Type B pancreatic cell (in vitro differentiated cells): ENCODE measurements around the gene HYKK. TPM values are rescaled to one million over a fixed set of nuclear protein-coding genes. Genes with fewer than 3 reads are reported as not detected.

Source experiments
- DNase-seq: peaks from one replicate; pipeline ENCODE4 v3.0.0; 2021; ENCODE audit warnings: mixed read lengths; ENCODE audit not compliant: unreplicated experiment; ENCODE audit errors: extremely low spot score
- H3K27ac Mint-ChIP-seq: 2 replicates; pipeline ENCODE4 v1.8.0; 2021; ENCODE audit warnings: mild to moderate bottlenecking, mixed read lengths
- H3K27me3 Mint-ChIP-seq: 2 replicates; pipeline ENCODE4 v1.8.0; 2021; ENCODE audit warnings: mixed read lengths
- H3K36me3 Mint-ChIP-seq: 2 replicates; pipeline ENCODE4 v1.8.0; 2021; ENCODE audit warnings: mixed read lengths
- H3K4me1 Mint-ChIP-seq: one replicate; pipeline ENCODE4 v1.8.0; 2021; ENCODE audit warnings: mixed read lengths; ENCODE audit not compliant: unreplicated experiment
- H3K4me3 Mint-ChIP-seq: 2 replicates; pipeline ENCODE4 v1.8.0; 2021; ENCODE audit warnings: mild to moderate bottlenecking, mixed read lengths
- H3K9me3 Mint-ChIP-seq: 2 replicates; pipeline ENCODE4 v1.8.0; 2021; ENCODE audit warnings: mixed read lengths
- CTCF ChIP-seq: fragments of 200-600 bp; sonication (generic); conservative IDR thresholded peaks from 2 replicates; pipeline ENCODE4 v1.5.0; 2021; ENCODE audit warnings: antibody characterized with exemption, mild to moderate bottlenecking
- total RNA-seq: library from RNA; stranded (reverse); gene quantifications from 2 replicates; pipeline ENCODE4 v1.2.1, GENCODE V29; 2021; ENCODE audit warnings: low replicate concordance

The HYKK gene
- total RNA-seq, 1 donor from 2014 or later: 6.8 TPM

GRCh38 chr15:78479650-78480049, 27.7 kb upstream of the HYKK start:
- no peak overlapping the region for H3K27ac Mint-ChIP-seq
- H3K36me3 Mint-ChIP-seq: peaks cover 15% of the 10 kb centered on the region
- H3K4me1 Mint-ChIP-seq: peaks cover 4% of the 10 kb centered on the region
- TF ChIP-seq CTCF: no peak
- H3K9me3 Mint-ChIP-seq: no peaks in the 10 kb centered on the region
- no peak overlapping the region for H3K4me3 Mint-ChIP-seq
- DNase-seq: no peak
- no peaks in the 10 kb centered on the region for H3K27me3 Mint-ChIP-seq

DNA sequence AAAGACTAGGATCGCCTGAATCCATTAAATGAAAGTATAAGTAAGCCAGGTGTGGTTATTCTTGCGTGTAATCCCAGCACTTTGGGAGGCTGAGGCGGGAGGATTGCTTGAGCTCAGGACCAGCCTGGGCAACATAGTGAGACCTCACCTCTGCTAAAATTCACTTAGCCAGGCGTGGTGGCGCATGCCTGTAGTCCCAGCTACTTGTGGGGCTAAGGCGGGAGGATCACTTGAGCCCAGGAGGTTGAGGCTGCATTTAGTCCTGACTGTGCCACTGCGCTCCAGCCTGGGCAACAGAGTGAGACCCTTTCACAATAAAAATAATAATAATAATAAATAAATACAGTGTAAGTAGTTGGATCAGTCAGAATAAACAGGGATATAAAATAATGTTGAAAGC, 25.5 kb upstream of the HYKK start:
- no peak for TF ChIP-seq CTCF
- H3K27ac Mint-ChIP-seq: no peak overlapping the region
- no peak for DNase-seq

DNA sequence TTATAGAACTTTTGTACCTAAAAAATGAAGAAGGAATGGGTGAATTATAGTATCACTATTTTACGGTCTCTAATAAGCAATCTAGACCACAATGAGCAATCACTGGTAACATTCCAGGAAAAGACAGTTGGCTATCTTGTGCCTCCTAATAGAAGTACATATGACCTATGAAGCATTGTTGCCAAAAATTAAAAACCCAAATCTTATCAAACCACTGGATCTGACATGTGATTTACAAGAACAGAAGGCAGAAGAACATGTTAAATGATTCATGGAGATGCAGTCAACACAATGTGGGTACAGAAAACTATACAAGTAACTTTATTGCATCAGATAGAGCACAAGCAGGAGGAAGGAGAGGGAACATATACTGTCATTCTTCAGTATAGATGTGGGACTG, 14.5 kb upstream of the HYKK start:
- Mint-ChIP-seq H3K4me1 (peaks cover 4% of the 10 kb centered on the region), H3K4me3 (no peak overlapping the region), H3K9me3 (no peaks in the 10 kb centered on the region), H3K27ac (no peak overlapping the region), H3K36me3 (peaks cover 34% of the 10 kb centered on the region), H3K27me3 (no peaks in the 10 kb centered on the region)
- no peak for TF ChIP-seq CTCF
- no peak for DNase-seq

More for the DNA sequence above, 25.5 kb upstream of the HYKK start:
- Mint-ChIP-seq H3K9me3 (no peaks in the 10 kb centered on the region), H3K4me3 (no peak overlapping the region), H3K4me1 (peaks cover 4% of the 10 kb centered on the region), H3K36me3 (peaks cover 25% of the 10 kb centered on the region), H3K27me3 (no peaks in the 10 kb centered on the region)

DNA sequence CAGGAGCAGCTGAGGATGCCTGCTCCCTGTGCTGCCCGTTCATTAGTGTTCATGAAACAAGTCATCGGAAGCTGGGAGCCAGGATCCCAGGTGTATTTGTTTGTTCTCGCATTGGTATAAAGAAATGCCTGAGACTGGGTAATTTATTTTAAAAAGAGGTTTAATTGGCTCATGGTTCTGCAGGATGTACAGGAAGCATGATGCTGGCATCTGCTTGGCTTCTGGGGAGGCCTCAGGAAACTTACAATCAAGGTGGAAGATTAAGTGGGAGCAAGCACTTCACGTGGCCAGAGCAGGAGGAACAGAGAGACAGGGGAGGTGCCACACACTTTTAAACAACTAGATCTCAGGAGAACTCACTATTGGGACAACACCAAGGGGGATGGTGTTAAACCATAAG, 5.5 kb upstream of the HYKK start:
- Mint-ChIP-seq H3K9me3 (peaks cover 4% of the 10 kb centered on the region), H3K36me3 (peaks cover 31% of the 10 kb centered on the region), H3K4me3 (no peak overlapping the region), H3K27ac (no peak overlapping the region), H3K27me3 (no peaks in the 10 kb centered on the region), H3K4me1 (peaks cover 5% of the 10 kb centered on the region)
- DNase-seq: no peak
- no peak for TF ChIP-seq CTCF

DNA sequence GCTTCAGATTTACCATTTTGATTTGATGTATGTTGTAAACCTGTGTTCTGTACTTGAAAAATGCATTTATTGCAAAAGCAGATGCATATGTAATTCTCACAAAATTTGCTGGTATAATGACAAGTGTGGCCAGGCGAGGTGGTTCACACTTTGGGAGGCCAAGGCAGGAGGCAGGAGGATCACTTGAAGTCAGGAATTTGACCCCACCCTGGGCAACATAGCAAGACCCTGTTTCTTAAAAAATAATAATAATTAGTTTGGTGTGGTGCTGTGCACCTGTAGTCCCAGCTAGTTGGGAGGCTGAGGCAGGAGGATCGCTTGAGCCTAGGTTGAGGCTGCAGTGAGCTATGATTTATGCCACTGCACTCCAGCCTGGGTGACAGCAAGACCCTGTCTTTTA, 4.7 kb upstream of the HYKK start:
- TF ChIP-seq CTCF: no peak
- Mint-ChIP-seq H3K27ac (no peak overlapping the region), H3K36me3 (peaks cover 31% of the 10 kb centered on the region), H3K4me1 (peaks cover 5% of the 10 kb centered on the region), H3K9me3 (peaks cover 4% of the 10 kb centered on the region), H3K4me3 (no peak overlapping the region), H3K27me3 (no peaks in the 10 kb centered on the region)
- no peak for DNase-seq

GRCh38 chr15:78507831-78508160, 419 bp downstream of the HYKK start:
- Mint-ChIP-seq H3K4me3 (peak overlapping the region; percentile 91), H3K27ac (peak overlapping the region; percentile 55), H3K4me1 (peaks cover 5% of the 10 kb centered on the region), H3K27me3 (peaks cover 13% of the 10 kb centered on the region), H3K36me3 (no peaks in the 10 kb centered on the region), H3K9me3 (no peaks in the 10 kb centered on the region)
- peak; percentile 27 for TF ChIP-seq CTCF
- no peak for DNase-seq
